ENCODE results near the gene TMEM8B. TPM values are rescaled to one million over a fixed set of nuclear protein-coding genes. Genes with fewer than 3 reads are reported as not detected.

Gene TMEM8B
- polyA plus RNA-seq, 1 donor (not counting 4 experiments of a cell fraction or from before 2014, with no cell fraction given), result 1.3 TPM

DNA sequence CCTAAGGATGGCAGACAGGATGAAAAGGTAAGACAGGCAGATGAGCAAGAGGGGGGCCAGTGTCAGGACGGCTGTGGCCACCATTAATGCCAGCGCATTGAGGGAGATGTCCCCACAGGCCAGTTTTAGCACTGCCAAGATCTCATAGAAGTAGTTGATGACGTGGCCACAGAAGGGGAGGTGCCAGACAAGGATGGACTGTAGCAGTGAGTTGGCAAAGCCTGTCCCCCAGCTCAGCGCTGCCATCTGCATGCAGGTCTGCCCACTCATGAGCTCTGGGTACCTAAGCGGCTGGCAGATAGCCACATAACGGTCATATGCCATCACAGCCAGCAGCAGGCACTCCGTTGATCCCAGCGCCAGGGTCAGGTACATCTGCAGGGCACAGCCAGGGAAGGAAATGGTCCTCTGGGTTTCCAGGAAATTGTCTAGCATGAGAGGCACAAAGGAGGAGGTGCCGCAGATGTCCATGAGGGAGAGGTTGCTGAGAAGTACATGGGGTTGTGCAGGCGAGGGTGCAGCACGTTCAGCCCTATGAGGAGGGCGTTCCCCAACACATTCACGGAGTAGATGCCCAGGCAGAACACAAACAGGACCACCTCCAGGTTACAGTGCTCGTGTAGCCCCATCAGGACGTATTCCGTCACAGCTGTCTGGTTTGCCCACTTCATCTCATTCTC is 30.4 kb downstream of the TMEM8B start:
- Histone ChIP-seq H3K27me3 (ENCODE audit: control insufficient read depth, extremely low read depth, insufficient read depth, low read length) (peaks cover 13% of the 10 kb centered on the region), H2AFZ (ENCODE audit: control insufficient read depth, low read length) (no peak overlapping the region), H3K9me1 (ENCODE audit: control insufficient read depth, extremely low read depth, insufficient read depth, low read length) (no peaks in the 10 kb centered on the region), H3K9ac (ENCODE audit: control insufficient read depth, extremely low read depth, insufficient read depth, low read length) (no peak overlapping the region), H3K4me1 (ENCODE audit: control insufficient read depth, extremely low read depth, insufficient read depth, low read length) (no peaks in the 10 kb centered on the region), H3K36me3 (ENCODE audit: control insufficient read depth in 2 of 2, extremely low read depth in 1 of 2, insufficient read depth in 2 of 2, low read length in 2 of 2) (no peaks in the 10 kb centered on the region), H3K9me3 (ENCODE audit: control insufficient read depth, low read depth, low read length) (no peaks in the 10 kb centered on the region), H3K79me2 (ENCODE audit: control insufficient read depth, insufficient read depth, low read length) (no peaks in the 10 kb centered on the region), H3K4me2 (ENCODE audit: control insufficient read depth, extremely low read depth, insufficient read depth, low read depth, low read length) (no peak overlapping the region), H3K4me3 (ENCODE audit: control insufficient read depth in 2 of 3, extremely low read depth in 1 of 3, insufficient read depth in 2 of 3, low read depth in 1 of 3, low read length in 3 of 3) (no peak overlapping the region), H3K27ac (ENCODE audit: control insufficient read depth, insufficient read depth, low read length) (no peak overlapping the region), H4K20me1 (ENCODE audit: control insufficient read depth, extremely low read depth, insufficient read depth, low read length) (no peaks in the 10 kb centered on the region)
- dilution Hi-C loops (cut with MboI; ENCODE audit: extremely low pct_ligation_motif_present, low sequenced_read_pairs), result no loop called here
- DNase-seq (ENCODE audit: low read depth, low spot score) (no peak), FAIRE-seq (no peak)
- TF ChIP-seq CTCF (optimal IDR thresholded peaks at IDR 0.05 in 1 of 3, IDR thresholded peaks at IDR 0.05 in 1 of 3, conservative IDR thresholded peaks at IDR 0.05 in 1 of 3; ENCODE audit: extremely low read depth in 1 of 3, insufficient read depth in 2 of 3, low read length in 3 of 3), result peak in 1 of 3 experiments; percentile 23
- no peak for TF ChIP-seq EZH2 (IDR thresholded peaks at IDR 0.05; ENCODE audit: low read length)

- H3K4me3 ChIP-seq (ENCODE audit: control insufficient read depth in 2 of 3, extremely low read depth in 1 of 3, insufficient read depth in 2 of 3, low read depth in 1 of 3, low read length in 3 of 3), result no peak overlapping the region
- H3K4me2 ChIP-seq (ENCODE audit: control insufficient read depth, extremely low read depth, insufficient read depth, low read depth, low read length), result no peak overlapping the region
- no peak overlapping the region for H2AFZ ChIP-seq (ENCODE audit: control insufficient read depth, low read length)
- no peaks in the 10 kb centered on the region for H3K36me3 ChIP-seq (ENCODE audit: control insufficient read depth in 2 of 2, extremely low read depth in 1 of 2, insufficient read depth in 2 of 2, low read length in 2 of 2)
- no peaks in the 10 kb centered on the region for H3K9me1 ChIP-seq (ENCODE audit: control insufficient read depth, extremely low read depth, insufficient read depth, low read length)
- TF ChIP-seq EZH2 (IDR thresholded peaks at IDR 0.05; ENCODE audit: low read length) (no peak), CTCF (optimal IDR thresholded peaks at IDR 0.05 in 1 of 3, IDR thresholded peaks at IDR 0.05 in 1 of 3, conservative IDR thresholded peaks at IDR 0.05 in 1 of 3; ENCODE audit: extremely low read depth in 1 of 3, insufficient read depth in 2 of 3, low read length in 3 of 3) (no peak)
- no peaks in the 10 kb centered on the region for H3K9me3 ChIP-seq (ENCODE audit: control insufficient read depth, low read depth, low read length)
- peaks cover 13% of the 10 kb centered on the region for H3K27me3 ChIP-seq (ENCODE audit: control insufficient read depth, extremely low read depth, insufficient read depth, low read length)
- DNase-seq (ENCODE audit: low read depth, low spot score) (no peak), FAIRE-seq (no peak)
- H4K20me1 ChIP-seq (ENCODE audit: control insufficient read depth, extremely low read depth, insufficient read depth, low read length), result no peaks in the 10 kb centered on the region
- H3K4me1 ChIP-seq (ENCODE audit: control insufficient read depth, extremely low read depth, insufficient read depth, low read length), result no peaks in the 10 kb centered on the region
- H3K79me2 ChIP-seq (ENCODE audit: control insufficient read depth, insufficient read depth, low read length), result no peaks in the 10 kb centered on the region
- no peak overlapping the region for H3K27ac ChIP-seq (ENCODE audit: control insufficient read depth, insufficient read depth, low read length)
- no peak overlapping the region for H3K9ac ChIP-seq (ENCODE audit: control insufficient read depth, extremely low read depth, insufficient read depth, low read length)
- dilution Hi-C loops (cut with MboI; ENCODE audit: extremely low pct_ligation_motif_present, low sequenced_read_pairs), result no loop called here
These were observed 30.9 kb downstream of the TMEM8B start for GRCh38 chr9:35859990-35860339.
